Activated CD8-positive, alpha-beta memory T cell treated with anti-CD3 and anti-CD28 coated beads for 1 hour (primary cell): Measurements from ENCODE around the gene GMNC.
"Not testable (repeated sequence)": the region's sequence is repeated elsewhere in the genome, so short reads cannot be mapped to it uniquely, and the experiment has no call there.

Experiments
- DNase-seq, 2 donors: peaks; one replicate each; pipeline ENCODE4 v3.0.0-alpha.2; 2020; ENCODE audit warnings: low read depth in 1 of 2; ENCODE audit errors: extremely low read depth in 1 of 2

The GMNC gene

GRCh38 chr3:190862209-190863118 lies at the start of gene GMNC:
GMNC (minus strand) TSS chr3:190862694; CDS start chr3:190862615, 79 bp downstream.
- peak in 1 of 2 donors; percentile 5 for DNase-seq

- DNase-seq: no peak
Observed at GRCh38 chr3:190911382-190911781, 48.9 kb upstream of the GMNC start.

GRCh38 chr3:190909908-190910307 lies 47.4 kb upstream of the GMNC start:
- no peak for DNase-seq

GRCh38 chr3:190903156-190903555 lies 40.7 kb upstream of the GMNC start:
- no peak for DNase-seq

- DNase-seq: no peak
Observed at GRCh38 chr3:190902292-190902691, 39.8 kb upstream of the GMNC start.

GRCh38 chr3:190892395-190892902 lies 30.0 kb upstream of the GMNC start:
- no peak for DNase-seq

GRCh38 chr3:190886945-190887344 lies 24.5 kb upstream of the GMNC start:
- DNase-seq: no peak

- DNase-seq: no peak
Observed at GRCh38 chr3:190883973-190884832, 21.7 kb upstream of the GMNC start.

GRCh38 chr3:190883141-190883540 lies 20.6 kb upstream of the GMNC start:
- DNase-seq: no peak

- DNase-seq: no peak
Observed at GRCh38 chr3:190877925-190878324, 15.4 kb upstream of the GMNC start.

- not testable (repeated sequence) for DNase-seq
Observed at GRCh38 chr3:190876433-190876832, 13.9 kb upstream of the GMNC start.

GRCh38 chr3:190875061-190875460 lies 12.6 kb upstream of the GMNC start:
- not testable (repeated sequence) for DNase-seq

- no peak for DNase-seq
Observed at GRCh38 chr3:190870127-190870526, 7.6 kb upstream of the GMNC start.

GRCh38 chr3:190867071-190867470 lies 4.6 kb upstream of the GMNC start:
- no peak for DNase-seq

GRCh38 chr3:190865828-190866227 lies 3.3 kb upstream of the GMNC start:
- no peak for DNase-seq

GRCh38 chr3:190865419-190865818 lies 2.9 kb upstream of the GMNC start:
- no peak for DNase-seq

GRCh38 chr3:190864002-190864401 lies 1.5 kb upstream of the GMNC start:
- no peak for DNase-seq

GRCh38 chr3:190863119-190863465 lies 598 bp upstream of the GMNC start:
- no peak for DNase-seq

GRCh38 chr3:190860521-190860920 lies 2.0 kb downstream of the GMNC start:
- DNase-seq: no peak

- DNase-seq: no peak
Observed at GRCh38 chr3:190855151-190855550, 7.3 kb downstream of the GMNC start.

- no peak for DNase-seq
Observed at GRCh38 chr3:190854062-190854461, 8.4 kb downstream of the GMNC start.

- DNase-seq: no peak
Observed at GRCh38 chr3:190853464-190853863, 9.0 kb downstream of the GMNC start.
